Measurements from ENCODE around the gene KLF4. TPM values are rescaled to one million over a fixed set of nuclear protein-coding genes. Genes with fewer than 3 reads are reported as not detected.

The KLF4 gene
- total RNA-seq, 1 donor from 2014 or later: 14.7 TPM

DNA sequence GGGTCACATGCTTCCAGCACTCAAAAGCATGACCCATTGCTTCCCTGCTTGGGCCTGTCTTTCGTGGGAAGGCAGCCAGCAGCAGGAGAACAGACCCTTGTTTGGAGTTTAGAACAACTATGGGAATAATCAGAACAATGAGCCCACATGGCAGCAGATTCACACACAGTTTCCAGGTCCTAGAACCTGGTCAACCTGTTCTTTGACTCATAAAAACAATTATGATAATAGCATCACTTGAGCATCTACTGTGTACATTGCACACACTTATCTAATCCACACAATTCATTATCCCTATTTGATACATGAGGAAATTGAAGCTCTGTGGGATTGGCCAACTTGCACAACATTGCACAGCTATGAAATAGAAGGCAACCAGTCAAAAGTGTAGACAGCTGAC lies 41.7 kb downstream of the KLF4 start:
- Mint-ChIP-seq H3K4me1 (no peaks in the 10 kb centered on the region), H3K9me3 (no peaks in the 10 kb centered on the region), H3K4me3 (no peak overlapping the region), H3K36me3 (no peaks in the 10 kb centered on the region), H3K27ac (no peak overlapping the region), H3K27me3 (ENCODE audit: low read depth) (peaks cover 2% of the 10 kb centered on the region)
- TF ChIP-seq, protein P1, sequence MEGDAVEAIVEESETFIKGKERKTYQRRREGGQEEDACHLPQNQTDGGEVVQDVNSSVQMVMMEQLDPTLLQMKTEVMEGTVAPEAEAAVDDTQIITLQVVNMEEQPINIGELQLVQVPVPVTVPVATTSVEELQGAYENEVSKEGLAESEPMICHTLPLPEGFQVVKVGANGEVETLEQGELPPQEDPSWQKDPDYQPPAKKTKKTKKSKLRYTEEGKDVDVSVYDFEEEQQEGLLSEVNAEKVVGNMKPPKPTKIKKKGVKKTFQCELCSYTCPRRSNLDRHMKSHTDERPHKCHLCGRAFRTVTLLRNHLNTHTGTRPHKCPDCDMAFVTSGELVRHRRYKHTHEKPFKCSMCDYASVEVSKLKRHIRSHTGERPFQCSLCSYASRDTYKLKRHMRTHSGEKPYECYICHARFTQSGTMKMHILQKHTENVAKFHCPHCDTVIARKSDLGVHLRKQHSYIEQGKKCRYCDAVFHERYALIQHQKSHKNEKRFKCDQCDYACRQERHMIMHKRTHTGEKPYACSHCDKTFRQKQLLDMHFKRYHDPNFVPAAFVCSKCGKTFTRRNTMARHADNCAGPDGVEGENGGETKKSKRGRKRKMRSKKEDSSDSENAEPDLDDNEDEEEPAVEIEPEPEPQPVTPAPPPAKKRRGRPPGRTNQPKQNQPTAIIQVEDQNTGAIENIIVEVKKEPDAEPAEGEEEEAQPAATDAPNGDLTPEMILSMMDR (IDR thresholded peaks at IDR 0.05; ENCODE audit: unreplicated experiment): no peak
- DNase-seq (ENCODE audit: low spot score in 2 of 2, unreplicated experiment in 2 of 2): no peak

DNA sequence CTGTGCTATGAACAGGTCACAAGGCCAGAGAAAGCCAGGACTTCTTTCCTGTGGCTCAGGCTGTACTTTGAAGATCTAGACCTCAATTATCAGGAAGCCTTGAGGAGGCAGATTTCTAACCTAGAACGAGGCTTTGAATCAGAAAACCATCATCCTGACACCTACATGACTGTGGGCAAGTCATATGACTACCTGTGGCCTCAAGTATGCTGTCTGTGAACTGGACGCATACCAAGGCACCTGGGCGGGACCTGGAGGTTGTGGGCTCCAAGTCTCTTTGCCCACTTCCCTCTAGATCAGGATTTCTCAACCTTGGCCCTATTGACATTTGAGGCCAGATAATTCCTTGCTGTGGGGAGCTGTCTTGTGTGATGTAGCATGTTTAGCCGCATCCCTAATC lies 42.5 kb downstream of the KLF4 start:
- TF ChIP-seq, protein P1 (IDR thresholded peaks at IDR 0.05; ENCODE audit: unreplicated experiment): no peak
- Mint-ChIP-seq H3K27ac (no peak overlapping the region), H3K9me3 (no peaks in the 10 kb centered on the region), H3K4me1 (no peaks in the 10 kb centered on the region), H3K27me3 (ENCODE audit: low read depth) (peaks cover 2% of the 10 kb centered on the region), H3K36me3 (no peaks in the 10 kb centered on the region), H3K4me3 (no peak overlapping the region)
- DNase-seq (ENCODE audit: low spot score in 2 of 2, unreplicated experiment in 2 of 2): no peak

DNA sequence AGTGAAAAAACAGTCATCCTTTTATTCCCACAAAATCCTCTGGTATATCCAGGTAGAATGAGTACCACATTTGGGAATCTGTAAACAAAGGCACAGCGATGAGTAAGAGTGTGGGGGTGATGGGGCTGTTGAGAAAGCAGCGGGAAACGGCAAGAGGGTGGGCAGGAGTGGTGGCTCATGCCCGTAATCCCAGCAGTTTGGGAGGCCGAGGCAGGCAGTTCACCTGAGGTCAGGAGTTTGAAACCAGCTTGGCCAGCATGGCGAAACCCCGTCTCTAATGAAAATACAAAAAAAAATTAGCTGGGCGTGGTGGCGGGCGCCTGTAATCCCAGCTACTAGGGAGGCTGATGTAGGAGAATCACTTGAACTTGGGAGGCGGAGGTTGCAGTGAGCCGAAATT lies 43.1 kb downstream of the KLF4 start:
- Mint-ChIP-seq H3K27me3 (ENCODE audit: low read depth) (peaks cover 2% of the 10 kb centered on the region), H3K27ac (no peak overlapping the region), H3K9me3 (no peaks in the 10 kb centered on the region), H3K4me3 (no peak overlapping the region), H3K36me3 (no peaks in the 10 kb centered on the region), H3K4me1 (no peaks in the 10 kb centered on the region)
- no peak for DNase-seq (ENCODE audit: low spot score in 2 of 2, unreplicated experiment in 2 of 2)
- TF ChIP-seq, protein P1 (IDR thresholded peaks at IDR 0.05; ENCODE audit: unreplicated experiment): no peak

DNA sequence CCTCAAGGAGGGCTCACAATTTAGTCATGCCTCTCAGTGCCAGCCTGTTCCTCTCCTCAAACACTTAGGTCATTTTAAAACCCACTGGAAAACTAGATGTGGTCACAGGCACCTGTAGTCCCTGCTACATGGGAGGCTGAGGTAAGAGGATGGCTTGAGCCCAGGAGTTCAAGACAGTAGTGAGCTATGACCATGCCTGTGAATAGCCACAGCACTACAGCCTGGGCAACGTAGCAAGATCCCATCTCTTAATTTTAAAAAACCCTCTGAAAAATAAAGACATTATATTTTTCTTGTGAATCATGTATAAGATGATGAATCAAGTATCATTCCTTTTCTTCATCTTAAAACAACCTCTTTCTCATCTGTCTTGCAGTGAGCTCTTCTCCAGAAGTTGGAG lies 45.8 kb downstream of the KLF4 start:
- Mint-ChIP-seq H3K27ac (no peak overlapping the region), H3K4me3 (no peak overlapping the region), H3K27me3 (ENCODE audit: low read depth) (peaks cover 2% of the 10 kb centered on the region), H3K36me3 (no peaks in the 10 kb centered on the region), H3K9me3 (no peaks in the 10 kb centered on the region), H3K4me1 (peaks cover 4% of the 10 kb centered on the region)
- TF ChIP-seq, protein P1 (IDR thresholded peaks at IDR 0.05; ENCODE audit: unreplicated experiment): no peak
- no peak for DNase-seq (ENCODE audit: low spot score in 2 of 2, unreplicated experiment in 2 of 2)

DNA sequence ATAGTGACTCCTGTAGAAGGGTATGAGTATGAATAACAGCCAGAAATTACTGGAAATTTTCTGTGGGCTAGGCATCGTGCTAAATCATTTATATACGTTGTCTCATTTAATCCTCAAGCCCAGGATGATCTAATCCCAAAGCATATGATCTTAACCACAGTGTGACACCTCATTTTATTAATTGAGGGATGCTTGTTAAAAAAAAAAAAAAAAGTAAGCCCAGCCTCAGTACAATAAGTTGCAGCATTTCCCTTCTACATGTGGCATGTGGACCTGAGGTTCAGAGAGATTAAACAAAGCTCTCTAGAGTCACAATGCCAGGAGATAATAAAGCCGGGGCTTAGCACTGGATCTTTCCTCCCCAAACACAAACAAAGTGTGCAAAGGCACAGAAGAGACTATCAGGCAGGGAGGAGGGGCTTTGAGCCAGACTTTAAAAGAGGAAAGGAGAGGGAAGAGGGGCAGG lies 49.5 kb downstream of the KLF4 start:
- Mint-ChIP-seq H3K36me3 (no peaks in the 10 kb centered on the region), H3K9me3 (no peaks in the 10 kb centered on the region), H3K4me1 (peaks cover 4% of the 10 kb centered on the region), H3K4me3 (no peak overlapping the region), H3K27me3 (ENCODE audit: low read depth) (no peaks in the 10 kb centered on the region), H3K27ac (no peak overlapping the region)
- DNase-seq (ENCODE audit: low spot score in 2 of 2, unreplicated experiment in 2 of 2): no peak
- TF ChIP-seq, protein P1 (IDR thresholded peaks at IDR 0.05; ENCODE audit: unreplicated experiment): no peak
